Activated naive CD4-positive, alpha-beta T cell treated with anti-CD3 and anti-CD28 coated beads for 36 hours (primary cell): Measurements from ENCODE around the gene FAM83D. TPM values are rescaled to one million over a fixed set of nuclear protein-coding genes. Genes with fewer than 3 reads are reported as not detected.
"Not testable (repeated sequence)": the region's sequence is repeated elsewhere in the genome, so short reads cannot be mapped to it uniquely, and the experiment has no call there.

Experiments
- CTCF ChIA-PET: fragments of 350-600 bp; sonication (Branson Sonifier 250); formaldehyde crosslinking; loops from one replicate; lab custom pipeline; 2021; ENCODE audit warnings: antibody characterized with exemption; lab: Charles Lee
- DNase-seq: peaks from one replicate; pipeline ENCODE4 v3.0.0-alpha.2; 2020
- H3K27ac Mint-ChIP-seq: one replicate; pipeline ENCODE4 v1.8.0; 2021; ENCODE audit warnings: mild to moderate bottlenecking, mixed read lengths
- H3K27me3 Mint-ChIP-seq: one replicate; pipeline ENCODE4 v1.8.0; 2021; ENCODE audit warnings: low read depth, mixed read lengths
- H3K36me3 Mint-ChIP-seq: one replicate; pipeline ENCODE4 v1.8.0; 2021; ENCODE audit warnings: low read depth, mixed read lengths
- H3K4me1 Mint-ChIP-seq: one replicate; pipeline ENCODE4 v1.8.0; 2021; ENCODE audit warnings: low read depth, mixed read lengths
- H3K4me3 Mint-ChIP-seq: one replicate; pipeline ENCODE4 v1.8.0; 2021; ENCODE audit warnings: mild to moderate bottlenecking, moderate library complexity, mixed read lengths
- H3K9me3 Mint-ChIP-seq: one replicate; pipeline ENCODE4 v1.8.0; 2021; ENCODE audit warnings: mixed read lengths
- intact Hi-C: fragments of 100-400 bp; cut with micrococcal nuclease; formaldehyde crosslinking; loops from one replicate; pipeline ENCODE4 v1.15.1; 2023
- total RNA-seq, 2 experiments: library from RNA; stranded (reverse); gene quantifications; one replicate each; pipeline ENCODE4 v1.2.3, GENCODE V29; 2021

Gene FAM83D
- total RNA-seq, 2 experiments from 2014 or later, result 13.6 TPM

DNA sequence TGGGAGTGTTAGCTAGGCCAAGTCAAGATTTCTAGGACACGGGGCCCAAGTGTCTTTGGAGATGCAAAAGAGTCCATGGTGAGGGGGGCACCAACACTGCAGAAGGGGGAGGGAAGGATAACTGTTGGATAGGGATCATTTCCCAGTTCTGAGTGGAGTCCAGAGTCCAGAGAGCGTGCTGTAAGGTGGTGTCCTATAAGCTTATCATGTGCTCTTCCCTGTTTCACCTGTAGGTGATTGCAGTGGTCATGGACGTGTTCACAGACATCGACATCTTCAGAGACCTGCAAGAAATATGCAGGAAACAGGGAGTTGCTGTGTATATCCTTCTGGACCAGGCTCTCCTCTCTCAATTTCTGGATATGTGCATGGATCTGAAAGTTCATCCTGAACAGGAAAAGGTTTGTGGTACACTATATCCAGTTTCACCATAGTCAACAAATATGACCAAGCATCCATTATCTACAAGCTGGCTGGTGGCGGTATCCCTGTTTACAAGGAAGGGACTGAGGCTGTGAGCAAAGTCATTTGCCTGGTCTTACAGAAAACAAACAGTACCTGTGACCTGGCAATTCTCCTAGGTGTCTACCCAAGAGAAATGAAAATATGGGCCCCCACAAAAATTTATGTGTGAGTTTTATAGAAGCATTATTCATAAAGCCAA, 15.6 kb downstream of the FAM83D start:
- Mint-ChIP-seq H3K27ac (no peak overlapping the region), H3K36me3 (peaks cover 23% of the 10 kb centered on the region), H3K4me3 (no peak overlapping the region), H3K9me3 (no peaks in the 10 kb centered on the region), H3K27me3 (no peaks in the 10 kb centered on the region), H3K4me1 (no peaks in the 10 kb centered on the region)
- CTCF ChIA-PET, result interaction anchor here (0.9 to 1.3 kb wide), 3 partner anchors 12 to 106 kb away, joined by 3 to 4 read pairs (median 4); no protein-coding TSS in a partner anchor
- no peak for DNase-seq
- intact Hi-C loops, result no loop called here

DNA sequence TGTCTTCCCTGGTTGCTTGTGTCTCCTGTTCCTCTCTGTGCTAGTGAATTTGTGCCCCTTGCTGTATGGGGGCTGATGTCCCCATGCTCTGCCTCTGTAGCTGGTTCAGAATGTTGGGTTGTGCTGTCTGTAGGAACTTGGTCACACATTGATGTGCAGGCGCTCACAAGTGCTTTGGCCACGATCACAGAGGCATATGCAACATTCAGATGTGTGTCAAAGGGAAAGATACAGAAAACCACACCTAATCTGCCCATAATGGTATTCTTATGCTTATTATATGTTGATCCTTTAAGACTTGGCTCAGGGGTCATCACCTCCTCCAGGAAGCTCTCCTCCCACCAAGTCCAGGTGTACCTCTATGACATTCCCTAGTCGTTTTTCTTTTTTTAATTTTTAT, 18.8 kb downstream of the FAM83D start:
- intact Hi-C loops, result no loop called here
- CTCF ChIA-PET, result interaction anchor here (0.6 kb wide), 1 partner anchor 218 kb away, joined by 3 read pairs; no protein-coding TSS in a partner anchor
- Mint-ChIP-seq H3K27me3 (no peaks in the 10 kb centered on the region), H3K4me1 (no peaks in the 10 kb centered on the region), H3K9me3 (no peaks in the 10 kb centered on the region), H3K27ac (no peak overlapping the region), H3K4me3 (no peak overlapping the region), H3K36me3 (peaks cover 27% of the 10 kb centered on the region)
- no peak for DNase-seq

DNA sequence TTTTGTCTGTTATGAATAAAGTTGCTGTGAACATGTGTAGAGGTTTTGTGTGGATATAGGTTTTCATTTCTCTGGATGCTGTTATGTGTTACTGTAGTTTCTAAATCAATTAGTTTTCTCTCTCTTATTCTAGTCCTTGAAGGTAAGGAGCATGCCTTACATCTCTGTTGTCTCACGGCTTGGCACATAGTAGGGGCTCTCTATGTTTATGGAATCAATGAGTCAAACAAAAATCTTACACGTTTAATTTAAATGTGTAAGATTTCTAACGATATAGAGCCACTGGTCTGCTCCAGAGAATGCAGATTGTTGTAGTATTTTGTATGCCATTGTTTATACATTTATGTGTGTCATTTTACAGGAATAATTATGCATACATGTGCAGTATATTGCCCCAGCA, 20.6 kb downstream of the FAM83D start:
- CTCF ChIA-PET, result no interaction called here

DNA sequence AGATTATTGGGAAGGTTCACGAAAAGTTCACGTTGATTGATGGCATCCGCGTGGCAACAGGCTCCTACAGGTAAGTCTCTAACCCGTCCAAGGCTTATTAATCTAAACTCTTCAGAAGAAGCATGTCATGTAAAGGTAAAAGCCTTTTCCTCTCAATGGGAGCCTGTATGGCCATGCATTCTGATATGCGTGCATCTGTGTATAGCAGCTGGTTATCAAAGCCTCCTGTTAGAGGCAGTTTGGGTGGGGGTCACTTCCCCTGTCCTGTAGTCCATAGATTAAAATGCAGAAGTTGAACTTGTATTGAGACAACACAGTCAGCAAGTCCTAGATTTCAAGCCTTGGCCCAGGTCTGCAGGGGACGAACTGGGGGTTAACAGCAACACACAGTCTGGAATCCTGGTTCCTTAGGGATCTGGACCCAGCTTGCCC, 21.7 kb downstream of the FAM83D start:
- intact Hi-C loops, result no loop called here
- Mint-ChIP-seq H3K4me3 (no peak overlapping the region), H3K36me3 (peaks cover 27% of the 10 kb centered on the region), H3K27ac (no peak overlapping the region), H3K4me1 (no peaks in the 10 kb centered on the region), H3K9me3 (no peaks in the 10 kb centered on the region), H3K27me3 (no peaks in the 10 kb centered on the region)
- no peak for DNase-seq
- CTCF ChIA-PET, result interaction anchor here (1.7 kb wide), 1 partner anchor 49 kb away, joined by 3 read pairs; no protein-coding TSS in a partner anchor

More for the DNA sequence above, 20.6 kb downstream of the FAM83D start:
- no peak overlapping the region for H3K4me3 Mint-ChIP-seq
- H3K4me1 Mint-ChIP-seq, result no peaks in the 10 kb centered on the region
- intact Hi-C loops, result no loop called here
- no peaks in the 10 kb centered on the region for H3K9me3 Mint-ChIP-seq
- H3K27ac Mint-ChIP-seq, result no peak overlapping the region
- H3K27me3 Mint-ChIP-seq, result no peaks in the 10 kb centered on the region
- DNase-seq, result no peak
- H3K36me3 Mint-ChIP-seq, result peaks cover 30% of the 10 kb centered on the region

DNA sequence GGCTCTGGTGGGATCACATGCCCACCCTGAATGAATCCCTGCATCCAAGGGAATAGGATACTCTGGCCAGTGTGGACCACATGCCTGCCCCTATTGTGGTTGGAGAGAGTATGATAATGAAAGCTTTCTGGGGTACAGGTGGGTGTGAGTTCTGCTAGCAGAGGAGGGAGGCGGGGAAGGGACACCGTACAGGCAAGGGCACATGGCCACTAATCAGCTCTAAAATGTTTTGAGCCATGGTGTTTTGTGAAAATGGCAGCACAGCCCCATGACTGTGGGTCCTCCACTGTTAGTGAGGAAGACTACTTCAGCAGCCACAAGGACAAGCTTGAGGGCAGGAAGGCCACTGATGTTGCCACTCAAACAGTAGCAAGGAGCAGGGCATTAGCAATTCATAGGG, 24.0 kb downstream of the FAM83D start:
- Mint-ChIP-seq H3K4me3 (no peak overlapping the region), H3K9me3 (no peaks in the 10 kb centered on the region), H3K27me3 (no peaks in the 10 kb centered on the region), H3K36me3 (peaks cover 24% of the 10 kb centered on the region), H3K4me1 (no peaks in the 10 kb centered on the region), H3K27ac (no peak overlapping the region)
- DNase-seq, result no peak
- intact Hi-C loops, result no loop called here
- CTCF ChIA-PET, result interaction anchor here (0.6 to 2.0 kb wide), 3 partner anchors 11 to 622 kb away, joined by 3 to 7 read pairs (median 7); partner anchors contain the start of gene DHX35

DNA sequence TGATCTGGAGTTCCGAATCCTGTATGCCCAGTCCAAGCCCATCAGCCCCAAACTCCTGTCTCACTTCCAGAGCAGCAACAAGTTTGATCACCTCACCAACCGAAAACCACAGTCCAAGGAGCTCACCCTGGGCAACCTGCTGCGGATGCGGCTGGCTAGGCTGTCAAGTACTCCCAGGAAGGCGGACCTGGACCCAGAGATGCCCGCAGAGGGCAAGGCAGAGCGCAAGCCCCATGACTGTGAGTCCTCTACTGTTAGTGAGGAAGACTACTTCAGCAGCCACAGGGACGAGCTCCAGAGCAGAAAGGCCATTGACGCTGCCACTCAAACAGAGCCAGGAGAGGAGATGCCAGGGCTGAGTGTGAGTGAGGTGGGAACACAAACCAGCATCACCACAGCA, 25.4 kb downstream of the FAM83D start:
- H3K27me3 Mint-ChIP-seq, result no peaks in the 10 kb centered on the region
- no peak overlapping the region for H3K4me3 Mint-ChIP-seq

DNA sequence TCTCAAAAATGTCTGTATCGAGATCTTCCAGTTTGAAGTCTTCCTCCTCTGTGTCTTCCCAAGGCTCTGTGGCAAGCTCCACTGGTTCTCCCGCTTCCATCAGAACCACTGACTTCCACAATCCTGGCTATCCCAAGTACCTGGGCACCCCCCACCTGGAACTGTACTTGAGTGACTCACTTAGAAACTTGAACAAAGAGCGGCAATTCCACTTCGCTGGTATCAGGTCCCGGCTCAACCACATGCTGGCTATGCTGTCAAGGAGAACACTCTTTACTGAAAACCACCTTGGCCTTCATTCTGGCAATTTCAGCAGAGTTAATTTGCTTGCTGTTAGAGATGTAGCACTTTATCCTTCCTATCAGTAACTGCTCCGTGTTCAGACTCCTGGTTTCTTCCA, 25.9 kb downstream of the FAM83D start:
- peaks cover 19% of the 10 kb centered on the region for H3K36me3 Mint-ChIP-seq
- intact Hi-C loops, result no loop called here
- H3K27me3 Mint-ChIP-seq, result no peaks in the 10 kb centered on the region
- no peak overlapping the region for H3K27ac Mint-ChIP-seq
- no peaks in the 10 kb centered on the region for H3K9me3 Mint-ChIP-seq
- H3K4me1 Mint-ChIP-seq, result no peaks in the 10 kb centered on the region
- no peak for DNase-seq
- CTCF ChIA-PET, result interaction anchor here (1.2 to 2.0 kb wide), 2 partner anchors 10 to 48 kb away, joined by 3 to 7 read pairs; partner anchors contain the start of gene DHX35
- no peak overlapping the region for H3K4me3 Mint-ChIP-seq

More for the DNA sequence above, 25.4 kb downstream of the FAM83D start:
- CTCF ChIA-PET, result interaction anchor here (1.2 to 2.0 kb wide), 2 partner anchors 10 to 49 kb away, joined by 3 to 7 read pairs; partner anchors contain the start of gene DHX35
- intact Hi-C loops, result no loop called here
- H3K27ac Mint-ChIP-seq, result no peak overlapping the region
- no peaks in the 10 kb centered on the region for H3K9me3 Mint-ChIP-seq
- no peaks in the 10 kb centered on the region for H3K4me1 Mint-ChIP-seq
- peaks cover 22% of the 10 kb centered on the region for H3K36me3 Mint-ChIP-seq
- DNase-seq, result no peak

DNA sequence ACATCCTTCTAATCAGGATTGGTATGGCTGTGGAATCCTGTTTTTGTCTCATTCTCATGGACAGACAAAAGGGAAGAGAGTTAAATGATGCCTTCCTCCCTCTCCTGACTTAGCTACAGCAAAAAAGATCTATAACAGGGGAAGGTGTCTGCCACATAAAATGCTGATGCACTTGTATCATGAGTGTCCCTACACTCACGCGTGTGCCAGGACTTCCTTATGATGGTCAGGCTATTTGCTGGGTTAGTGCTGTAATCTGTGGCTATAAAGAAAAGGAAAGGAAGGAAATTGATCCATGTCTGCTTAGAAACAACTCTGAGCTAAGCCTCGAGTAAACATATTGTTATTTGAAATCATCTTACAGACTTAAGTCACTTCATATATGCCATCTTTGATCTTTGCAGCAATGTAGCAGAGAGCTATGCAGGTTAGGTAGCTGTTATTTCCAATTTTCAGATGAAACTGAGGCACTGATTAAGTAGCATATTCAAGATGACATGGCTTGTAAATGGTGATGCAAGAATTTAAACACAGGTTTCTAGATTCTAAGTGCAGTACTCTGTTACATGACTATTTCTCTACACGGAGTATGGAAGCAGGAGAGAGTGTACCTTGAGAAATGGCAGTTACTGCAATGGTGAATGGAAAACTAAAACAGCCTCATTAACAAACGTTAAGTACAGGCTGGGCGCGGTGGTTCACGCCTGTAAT, 27.6 kb downstream of the FAM83D start:
- Mint-ChIP-seq H3K36me3 (peaks cover 14% of the 10 kb centered on the region), H3K27me3 (no peaks in the 10 kb centered on the region), H3K4me3 (no peak overlapping the region), H3K27ac (no peak overlapping the region), H3K9me3 (no peaks in the 10 kb centered on the region), H3K4me1 (no peaks in the 10 kb centered on the region)
- DNase-seq, result no peak
- CTCF ChIA-PET, result no interaction called here
- intact Hi-C loops, result no loop called here

DNA sequence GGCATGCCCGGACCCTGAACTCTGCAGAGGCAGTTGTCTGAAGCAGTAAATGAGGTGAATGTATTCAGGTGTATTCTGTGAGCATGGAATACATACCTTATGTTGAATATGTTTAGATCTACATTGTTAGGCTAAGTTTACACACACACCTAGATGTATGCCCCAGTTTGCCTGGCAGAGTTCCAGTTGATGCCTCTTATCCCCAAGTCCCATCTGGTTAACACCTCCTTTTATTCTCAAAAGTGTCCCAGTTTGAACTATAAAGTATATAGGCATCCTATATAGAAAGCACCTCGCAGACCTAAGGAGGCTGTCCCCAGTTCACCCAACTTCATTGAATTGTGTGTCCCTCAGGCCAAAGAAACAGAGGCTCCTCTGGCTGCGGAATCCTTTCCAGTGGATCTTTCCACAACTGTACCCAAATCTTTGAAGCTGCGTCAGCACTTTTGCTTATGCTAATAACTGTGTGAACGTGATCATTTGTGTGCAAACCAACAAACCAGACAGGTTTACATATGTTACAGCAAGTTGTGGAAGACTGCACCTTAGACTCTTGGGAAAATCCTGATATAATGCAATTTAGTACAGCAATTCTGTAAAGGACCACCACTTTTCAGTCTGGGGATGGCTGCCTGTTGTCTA, 31.1 kb downstream of the FAM83D start:
- H3K27me3 Mint-ChIP-seq, result no peaks in the 10 kb centered on the region
- no peak overlapping the region for H3K4me3 Mint-ChIP-seq
- intact Hi-C loops, result no loop called here
- no peak overlapping the region for H3K27ac Mint-ChIP-seq
- H3K9me3 Mint-ChIP-seq, result no peaks in the 10 kb centered on the region
- CTCF ChIA-PET, result no interaction called here
- DNase-seq, result no peak
- peaks cover 8% of the 10 kb centered on the region for H3K4me1 Mint-ChIP-seq
- peaks cover 2% of the 10 kb centered on the region for H3K36me3 Mint-ChIP-seq

DNA sequence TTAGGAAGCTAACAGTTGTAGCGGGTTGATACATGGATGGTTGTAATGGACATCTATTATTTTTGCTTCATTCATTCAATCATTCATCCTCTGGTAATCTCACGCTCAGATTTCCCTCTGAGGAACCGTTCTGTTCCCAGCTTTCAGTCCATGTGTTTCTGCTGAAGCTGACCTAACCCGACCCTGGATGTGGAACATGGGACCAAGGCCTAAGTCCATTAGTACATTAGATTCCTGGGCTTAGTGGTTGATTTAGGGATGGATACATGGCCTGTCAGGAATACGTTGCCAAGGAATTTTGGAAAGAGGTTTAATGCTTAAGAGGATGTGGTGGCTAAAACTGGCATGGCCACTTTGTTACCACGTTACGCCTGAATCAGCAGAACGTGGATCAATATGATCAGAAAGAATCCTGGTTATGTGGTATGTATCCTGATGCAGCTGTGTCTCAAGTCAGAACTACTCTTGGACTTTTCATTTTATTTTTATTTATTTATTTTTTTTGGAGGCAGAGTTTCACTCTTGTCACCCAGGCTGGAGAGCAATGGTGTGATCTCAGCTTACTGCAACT, 31.8 kb downstream of the FAM83D start:
- intact Hi-C loops, result no loop called here
- CTCF ChIA-PET, result no interaction called here
- Mint-ChIP-seq H3K27ac (no peak overlapping the region), H3K9me3 (no peaks in the 10 kb centered on the region), H3K4me1 (peaks cover 13% of the 10 kb centered on the region), H3K4me3 (no peak overlapping the region), H3K27me3 (no peaks in the 10 kb centered on the region), H3K36me3 (no peaks in the 10 kb centered on the region)
- no peak for DNase-seq

DNA sequence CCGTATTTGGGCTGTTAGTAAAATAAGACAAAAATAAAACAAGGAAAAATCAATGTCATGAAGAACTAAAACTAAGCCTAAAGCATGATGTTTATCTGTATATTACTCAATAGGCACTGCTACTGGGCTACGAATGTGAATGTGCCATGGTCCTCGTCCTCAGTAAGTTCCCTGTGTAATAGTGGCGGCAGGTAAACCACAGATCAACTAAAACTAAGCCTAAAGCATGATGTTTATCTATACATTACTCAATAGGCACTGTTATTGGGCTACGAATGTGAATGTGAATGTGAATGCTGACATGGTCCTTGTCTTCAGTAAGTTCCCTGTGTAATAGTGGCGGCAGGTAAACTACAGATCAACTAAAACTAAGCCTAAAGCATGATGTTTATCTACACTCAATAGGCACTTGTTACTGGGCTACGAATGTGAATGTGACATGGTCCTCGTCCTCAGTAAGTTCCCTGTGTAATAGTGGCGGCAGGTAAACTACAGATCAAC, 34.0 kb downstream of the FAM83D start:
- H3K36me3 Mint-ChIP-seq, H3K9me3 Mint-ChIP-seq, H3K4me3 Mint-ChIP-seq, H3K27ac Mint-ChIP-seq, H3K27me3 Mint-ChIP-seq, DNase-seq: not testable (repeated sequence)
- peaks cover 29% of the 10 kb centered on the region for H3K4me1 Mint-ChIP-seq
- CTCF ChIA-PET, result interaction anchor here (5.4 kb wide), 1 partner anchor 89 kb away, joined by 33 read pairs; no protein-coding TSS in a partner anchor
- intact Hi-C loops, result loop anchor here (5.0 kb wide), 1 partner anchor 488 kb away; the partner anchor contains the start of gene RALGAPB
